H1 (cell line): ENCODE data around the gene MAGI2. TPM values are rescaled to one million over a fixed set of nuclear protein-coding genes. Genes with fewer than 3 reads are reported as not detected.

Source experiments
- CTCF ChIA-PET: fragments of 300-600 bp; sonication (Branson Sonifier 250); formaldehyde crosslinking; loops from one replicate; lab custom pipeline; 2021; ENCODE audit not compliant: partially characterized antibody; lab: Charles Lee
- POLR2A ChIA-PET: fragments of 300-600 bp; sonication (Branson Sonifier 250); formaldehyde crosslinking; loops from one replicate; lab custom pipeline; 2021; ENCODE audit warnings: inconsistent platforms; ENCODE audit not compliant: partially characterized antibody; lab: Charles Lee
- DNase-seq, 2 experiments: peaks; one replicate each; pipeline versions ENCODE4 v3.0.0 to v3.0.0-alpha.2; 2010 to 2022; ENCODE audit warnings: low spot score in 2 of 2, low read depth in 1 of 2, mixed read lengths in 1 of 2
- FAIRE-seq: peaks from 2 replicates; lab custom pipeline; 2011; peaks lifted over from hg19 to GRCh38; lab: Jason Lieb, UNC
- H2AFZ ChIP-seq: 2 replicates; pipeline ENCODE4 v1.8.1; 2012; ENCODE audit warnings: low read length, inconsistent platforms
- H2AK5ac ChIP-seq: 2 replicates; pipeline ENCODE4 v1.6.1; 2013; ENCODE audit warnings: low read depth, low read length
- H2BK120ac ChIP-seq: replicated peaks from 2 replicates; pipeline ENCODE3; 2013; ENCODE audit warnings: low read depth, low read length, inconsistent platforms
- H2BK12ac ChIP-seq: 2 replicates; pipeline ENCODE4 v1.6.1; 2013; ENCODE audit warnings: low read depth, low read length
- H2BK15ac ChIP-seq: 2 replicates; pipeline ENCODE4 v1.6.1; 2013; ENCODE audit warnings: low read length
- H2BK20ac ChIP-seq: 2 replicates; pipeline ENCODE4 v1.6.1; 2013; ENCODE audit warnings: low read length
- H2BK5ac ChIP-seq: 2 replicates; pipeline ENCODE4 v1.6.1; 2013; ENCODE audit warnings: low read depth, low read length
- H3K14ac ChIP-seq: 2 replicates; pipeline ENCODE4 v1.6.1; 2013; ENCODE audit warnings: inconsistent platforms; ENCODE audit not compliant: insufficient read length
- H3K18ac ChIP-seq: 2 replicates; pipeline ENCODE4 v1.6.1; 2013; ENCODE audit warnings: low read length; ENCODE audit errors: extremely low read depth
- H3K23ac ChIP-seq: 2 replicates; pipeline ENCODE4 v1.6.1; 2013; ENCODE audit warnings: inconsistent platforms; ENCODE audit not compliant: insufficient read length
- H3K23me2 ChIP-seq: 2 replicates; pipeline ENCODE4 v1.6.1; 2013; ENCODE audit warnings: low read depth, low read length
- H3K27ac ChIP-seq: 2 replicates; pipeline ENCODE4 v1.6.1; 2011; ENCODE audit warnings: low read depth, low read length, inconsistent platforms
- H3K27me3 ChIP-seq, 4 experiments: replicated peaks in 1 of 4; 1 replicate in 1 of 4; 2 replicates in 3 of 4; pipeline versions ENCODE4 v1.6.1 to v1.8.1; 2011 to 2013; ENCODE audit warnings: low read length in 3 of 4, mild to moderate bottlenecking in 3 of 4, inconsistent platforms in 2 of 4, mixed read lengths in 2 of 4, moderate library complexity in 1 of 4; ENCODE audit not compliant: control insufficient read depth in 3 of 4, insufficient read depth in 3 of 4; ENCODE audit errors: extremely low read depth in 1 of 4
- H3K36me3 ChIP-seq, 4 experiments: 2 replicates each; pipeline versions ENCODE4 v1.6.1 to v1.8.1; 2011 to 2013; ENCODE audit warnings: mild to moderate bottlenecking in 4 of 4, low read length in 3 of 4, moderate library complexity in 2 of 4, control low read depth in 1 of 4, inconsistent platforms in 1 of 4; ENCODE audit not compliant: insufficient read depth in 4 of 4, control insufficient read depth in 2 of 4
- H3K4ac ChIP-seq: replicated peaks from 2 replicates; pipeline ENCODE3; 2013; ENCODE audit warnings: low read length, low read depth, mixed read lengths, inconsistent platforms; ENCODE audit not compliant: insufficient read length
- H3K4me1 ChIP-seq, 4 experiments: replicated peaks in 1 of 4; 1 replicate in 1 of 4; 2 replicates in 3 of 4; pipeline versions ENCODE4 v1.6.1 to v1.8.1; 2011 to 2013; ENCODE audit warnings: low read length in 3 of 4, inconsistent platforms in 2 of 4, mixed read lengths in 1 of 4; ENCODE audit not compliant: insufficient read depth in 4 of 4, control insufficient read depth in 3 of 4
- H3K4me2 ChIP-seq, 2 experiments: 2 replicates each; pipeline versions ENCODE4 v1.6.1 to v1.8.1; 2011 to 2013; ENCODE audit warnings: low read depth in 2 of 2, low read length in 2 of 2, control low read depth in 1 of 2, inconsistent platforms in 1 of 2, mild to moderate bottlenecking in 1 of 2; ENCODE audit not compliant: insufficient read depth in 1 of 2
- H3K4me3 ChIP-seq, 4 experiments: fragments of 200-600, 300-600 bp in 1 of 4; sonication (generic), shearing (Covaris generic), sonication (Bioruptor Twin) in 1 of 4; 2 replicates each; pipeline versions ENCODE4 v1.5.1 to v1.8.1; 2011 to 2016; ENCODE audit warnings: low read length in 4 of 4, low read depth in 3 of 4, control low read depth in 2 of 4, inconsistent platforms in 2 of 4, mild to moderate bottlenecking in 2 of 4, mixed read lengths in 1 of 4, moderate library complexity in 1 of 4; ENCODE audit not compliant: insufficient read depth in 2 of 4; ENCODE audit errors: extremely low read depth in 1 of 4
- H3K56ac ChIP-seq: replicated peaks from 2 replicates; pipeline ENCODE3; 2013; ENCODE audit warnings: low read depth, mild to moderate bottlenecking, mixed read lengths, low read length, inconsistent platforms; ENCODE audit not compliant: insufficient read length
- H3K79me1 ChIP-seq: 2 replicates; pipeline ENCODE4 v1.6.1; 2013; ENCODE audit warnings: low read depth, low read length, control low read depth
- H3K79me2 ChIP-seq, 2 experiments: 2 replicates each; pipeline versions ENCODE4 v1.6.1 to v1.8.1; 2012 to 2013; ENCODE audit warnings: low read length in 2 of 2, mild to moderate bottlenecking in 2 of 2, inconsistent platforms in 1 of 2; ENCODE audit not compliant: insufficient read depth in 2 of 2, control insufficient read depth in 1 of 2
- H3K9ac ChIP-seq, 4 experiments: replicated peaks in 1 of 4; 1 replicate in 1 of 4; 2 replicates in 3 of 4; pipeline versions ENCODE4 v1.6.1 to v1.8.1; 2011 to 2013; ENCODE audit warnings: low read depth in 3 of 4, low read length in 3 of 4, control low read depth in 2 of 4, mild to moderate bottlenecking in 2 of 4, moderate library complexity in 2 of 4, inconsistent platforms in 1 of 4; ENCODE audit errors: extremely low read depth in 1 of 4
- H3K9me3 ChIP-seq, 2 experiments: 2 replicates each; pipeline versions ENCODE4 v1.6.1 to v1.8.1; 2012 to 2013; ENCODE audit warnings: mild to moderate bottlenecking in 2 of 2, moderate library complexity in 2 of 2, control low read depth in 1 of 2, inconsistent platforms in 1 of 2, low read depth in 1 of 2, low read length in 1 of 2, mixed read lengths in 1 of 2; ENCODE audit not compliant: insufficient read depth in 2 of 2
- H4K20me1 ChIP-seq, 2 experiments: replicated peaks in 1 of 2; 2 replicates each; pipeline versions ENCODE3 to v1.8.1; 2011 to 2013; ENCODE audit warnings: inconsistent platforms in 2 of 2, low read length in 2 of 2, mild to moderate bottlenecking in 1 of 2; ENCODE audit not compliant: insufficient read depth in 2 of 2, control insufficient read depth in 1 of 2
- H4K5ac ChIP-seq: 2 replicates; pipeline ENCODE4 v1.6.1; 2013; ENCODE audit warnings: low read length, low read depth, mixed read lengths, inconsistent platforms; ENCODE audit not compliant: insufficient read length
- H4K8ac ChIP-seq: 2 replicates; pipeline ENCODE4 v1.8.0; 2013; ENCODE audit warnings: mild to moderate bottlenecking, moderate library complexity, low read length, inconsistent platforms; ENCODE audit not compliant: insufficient read depth; ENCODE audit errors: extremely low read depth
- H4K91ac ChIP-seq: replicated peaks from 2 replicates; pipeline ENCODE3; 2013; ENCODE audit warnings: low read length, mixed read lengths, inconsistent platforms; ENCODE audit not compliant: insufficient read length
- BCL11A ChIP-seq, 2 experiments: IDR thresholded peaks; one replicate each; pipeline ENCODE4 v1.6.1; 2011; ENCODE audit warnings: low read depth in 2 of 2, low read length in 2 of 2, mild to moderate bottlenecking in 2 of 2
- CHD1 ChIP-seq: IDR thresholded peaks from 2 replicates; pipeline ENCODE4 v1.6.1; 2012; ENCODE audit warnings: low read depth, low read length, improper control_type of control experiment
- CHD2 ChIP-seq: IDR thresholded peaks from 2 replicates; pipeline ENCODE4 v1.6.1; 2012; ENCODE audit warnings: low read length, improper control_type of control experiment
- CREB1 ChIP-seq: IDR thresholded peaks from 2 replicates; pipeline ENCODE4 v1.6.1; 2012; ENCODE audit warnings: inconsistent platforms
- CTBP2 ChIP-seq: IDR thresholded peaks from 2 replicates; pipeline ENCODE4 v1.7.0; 2011; ENCODE audit warnings: borderline replicate concordance, mild to moderate bottlenecking, moderate library complexity, mixed read lengths, low read length; ENCODE audit not compliant: insufficient read depth, insufficient read length
- EGR1 ChIP-seq: IDR thresholded peaks from 2 replicates; pipeline ENCODE4 v1.6.1; 2011; ENCODE audit warnings: low read depth, low read length, borderline replicate concordance
- EP300 ChIP-seq, 2 experiments: IDR thresholded peaks; 1 replicate in 1 of 2; 2 replicates in 1 of 2; pipeline ENCODE4 v1.6.1; 2011 to 2012; ENCODE audit warnings: low read depth in 2 of 2, low read length in 2 of 2, mild to moderate bottlenecking in 2 of 2, borderline replicate concordance in 1 of 2, inconsistent platforms in 1 of 2, moderate library complexity in 1 of 2
- FOSL1 ChIP-seq: IDR thresholded peaks from 2 replicates; pipeline ENCODE4 v1.6.1; 2011; ENCODE audit warnings: mild to moderate bottlenecking, low read depth, low read length, moderate library complexity; ENCODE audit not compliant: insufficient read depth
- GABPA ChIP-seq: IDR thresholded peaks from 2 replicates; pipeline ENCODE4 v1.6.1; 2011; ENCODE audit warnings: mild to moderate bottlenecking, low read length, moderate library complexity, borderline replicate concordance; ENCODE audit not compliant: insufficient read depth
- JUN ChIP-seq: IDR thresholded peaks from 2 replicates; pipeline ENCODE4 v1.6.1; 2011; ENCODE audit warnings: low read depth, mild to moderate bottlenecking, improper control_type of control experiment, low read length
- NANOG ChIP-seq: IDR thresholded peaks from 2 replicates; pipeline ENCODE4 v1.6.1; 2011; ENCODE audit warnings: low read length, low read depth, mild to moderate bottlenecking, inconsistent platforms; ENCODE audit not compliant: insufficient read depth, poor library complexity, severe bottlenecking
- SP1 ChIP-seq: IDR thresholded peaks from 2 replicates; pipeline ENCODE4 v1.6.1; 2011; ENCODE audit warnings: low read depth, low read length
- TAF1 ChIP-seq: IDR thresholded peaks from 2 replicates; pipeline ENCODE4 v1.6.1; 2011; ENCODE audit warnings: mild to moderate bottlenecking, low read depth, low read length
- TAF7 ChIP-seq: optimal IDR thresholded peaks from 2 replicates; pipeline ENCODE3; 2011; ENCODE audit warnings: low read depth, mild to moderate bottlenecking, inconsistent platforms, low read length, moderate library complexity, borderline replicate concordance
- YY1 ChIP-seq: IDR thresholded peaks from 2 replicates; pipeline ENCODE4 v1.6.1; 2011; ENCODE audit warnings: low read depth, mild to moderate bottlenecking, low read length
- WGBS, 2 experiments: shearing (Covaris generic) in 1 of 2; methylation state at CpG; one replicate each; pipeline versions ENCODE4 v1.1.6 to v1.1.7; 2013 to 2015; ENCODE audit warnings: low lambda C conversion rate in 2 of 2, mixed read lengths in 2 of 2, inconsistent platforms in 1 of 2, low coverage in 1 of 2, missing lambda C conversion rate in 1 of 2; ENCODE audit not compliant: insufficient replicate concordance in 2 of 2, insufficient coverage in 1 of 2, insufficient read length in 1 of 2; ENCODE audit errors: extremely low coverage in 1 of 2, missing lambda C conversion rate in 1 of 2; 5-methylcytosine and 5-hydroxymethylcytosine counted together
- polyA plus RNA-seq, 7 experiments: library from polyadenylated mRNA; depleted of rRNA in 3 of 7; stranded (reverse) in 5 of 7; unstranded in 2 of 7; fragments of >200 nt in 5 of 7; fragments of 200-250 nt in 2 of 7; gene quantifications; 1 replicate in 5 of 7; 2 replicates in 1 of 7; 4 replicates in 1 of 7; pipeline versions ENCODE4 v1.2.1 to v1.2.3, GENCODE V29; 2011 to 2013; ENCODE audit warnings: missing spikeins in 2 of 7, mixed read lengths in 2 of 7
- total RNA-seq: library from RNA; stranded (reverse); fragmentation: NEBNext Ultra II Directional; extraction: Animal tissue kit (Norgen Biotek cat#: 25700); gene quantifications from 2 replicates; pipeline ENCODE4 v1.2.1, GENCODE V29; 2021

MAGI2 gene
- total and polyA plus RNA-seq, 2 of the 8 experiments (the other 6 are each of a cell fraction or from before 2014, with no cell fraction given): 6.0 to 27.3 TPM

DNA sequence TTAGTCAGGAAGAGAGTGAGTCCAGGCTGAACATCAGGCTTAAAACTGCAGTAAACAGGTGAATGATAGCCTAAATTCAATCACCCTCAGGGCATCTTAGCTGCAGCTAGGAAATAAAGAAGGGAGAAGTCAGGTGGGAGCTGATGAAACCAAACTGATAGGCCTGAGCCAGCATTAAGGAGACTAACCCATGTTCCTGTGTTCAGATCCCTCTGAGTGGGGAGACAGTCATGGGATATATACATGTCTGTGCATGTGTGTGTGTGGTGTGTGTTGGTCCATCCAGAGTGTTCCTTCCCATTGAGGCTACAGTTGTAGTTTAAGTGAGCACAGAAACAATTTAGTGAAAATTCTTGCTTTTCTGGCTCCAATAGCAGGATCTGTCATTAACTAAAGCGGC is 1174.0 kb downstream of the MAGI2 start:
- H4K5ac ChIP-seq: no peak overlapping the region
- H3K23me2 ChIP-seq: no peaks in the 10 kb centered on the region
- DNase-seq (no peak), FAIRE-seq (no peak)
- no peaks in the 10 kb centered on the region for H3K4me1 ChIP-seq
- POLR2A ChIA-PET: no interaction called here
- H3K23ac ChIP-seq: no peak overlapping the region
- no peak overlapping the region for H2AFZ ChIP-seq
- H3K4ac ChIP-seq: no peak overlapping the region
- H2BK20ac ChIP-seq: no peak overlapping the region
- H3K27me3 ChIP-seq: no peaks in the 10 kb centered on the region
- no peaks in the 10 kb centered on the region for H3K79me2 ChIP-seq
- no peak overlapping the region for H2BK12ac ChIP-seq
- no peak overlapping the region for H3K14ac ChIP-seq
- H3K9me3 ChIP-seq: no peaks in the 10 kb centered on the region
- no peak overlapping the region for H2BK15ac ChIP-seq
- no peak overlapping the region for H4K91ac ChIP-seq
- 83% methylated on average over 1 of the region's 1 CpG; no CpG with 5 or more reads in 1 of the 2 experiments for WGBS, 2 experiments
- H2BK5ac ChIP-seq: no peak overlapping the region
- no peak overlapping the region for H3K27ac ChIP-seq
- H3K4me3 ChIP-seq: no peak overlapping the region
- H3K4me2 ChIP-seq: no peak overlapping the region
- H3K18ac ChIP-seq: no peak overlapping the region
- no peak overlapping the region for H3K56ac ChIP-seq
- no peak overlapping the region for H3K9ac ChIP-seq
- H4K8ac ChIP-seq: no peak overlapping the region
- H4K20me1 ChIP-seq: no peaks in the 10 kb centered on the region
- 0 out of 8 replicates have a peak, but pooled peaks cover 0 to 2% (median 0%) of the 10 kb centered on the region in 4 experiments for H3K36me3 ChIP-seq
- H2AK5ac ChIP-seq: no peak overlapping the region
- H3K79me1 ChIP-seq: no peaks in the 10 kb centered on the region
- CTCF ChIA-PET: interaction anchor here (0.8 to 1.7 kb wide), 3 partner anchors 10 to 708 kb away, joined by 3 to 5 read pairs (median 3); no protein-coding TSS in a partner anchor
- H2BK120ac ChIP-seq: no peak overlapping the region
- TF ChIP-seq YY1 (no peak), CHD2 (no peak), TAF7 (no peak), GABPA (no peak), NANOG (no peak), BCL11A (IDR thresholded peaks at IDR 0.05; ENCODE audit: low read depth in 2 of 2, low read length in 2 of 2) (no peak), SP1 (no peak), CREB1 (no peak), FOSL1 (no peak), CTBP2 (no peak), EP300 (IDR thresholded peaks at IDR 0.05; ENCODE audit: borderline replicate concordance in 1 of 2, low read depth in 2 of 2, low read length in 2 of 2) (no peak), JUN (no peak), CHD1 (no peak), TAF1 (no peak), EGR1 (no peak)
